ENCODE data around the gene OGN.

OGN gene

GRCh38 chr9:92385953-92386352, 18.4 kb downstream of the OGN start:
- peak; percentile 91 for DNase-seq (ENCODE audit: low read depth)
- TF ChIP-seq, protein P1, sequence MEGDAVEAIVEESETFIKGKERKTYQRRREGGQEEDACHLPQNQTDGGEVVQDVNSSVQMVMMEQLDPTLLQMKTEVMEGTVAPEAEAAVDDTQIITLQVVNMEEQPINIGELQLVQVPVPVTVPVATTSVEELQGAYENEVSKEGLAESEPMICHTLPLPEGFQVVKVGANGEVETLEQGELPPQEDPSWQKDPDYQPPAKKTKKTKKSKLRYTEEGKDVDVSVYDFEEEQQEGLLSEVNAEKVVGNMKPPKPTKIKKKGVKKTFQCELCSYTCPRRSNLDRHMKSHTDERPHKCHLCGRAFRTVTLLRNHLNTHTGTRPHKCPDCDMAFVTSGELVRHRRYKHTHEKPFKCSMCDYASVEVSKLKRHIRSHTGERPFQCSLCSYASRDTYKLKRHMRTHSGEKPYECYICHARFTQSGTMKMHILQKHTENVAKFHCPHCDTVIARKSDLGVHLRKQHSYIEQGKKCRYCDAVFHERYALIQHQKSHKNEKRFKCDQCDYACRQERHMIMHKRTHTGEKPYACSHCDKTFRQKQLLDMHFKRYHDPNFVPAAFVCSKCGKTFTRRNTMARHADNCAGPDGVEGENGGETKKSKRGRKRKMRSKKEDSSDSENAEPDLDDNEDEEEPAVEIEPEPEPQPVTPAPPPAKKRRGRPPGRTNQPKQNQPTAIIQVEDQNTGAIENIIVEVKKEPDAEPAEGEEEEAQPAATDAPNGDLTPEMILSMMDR (IDR thresholded peaks at IDR 0.05; ENCODE audit: insufficient read depth, low read depth, low read length, missing control alignments): no peak
- no peak overlapping the region for H3K4me3 ChIP-seq (ENCODE audit: low read length)

DNA sequence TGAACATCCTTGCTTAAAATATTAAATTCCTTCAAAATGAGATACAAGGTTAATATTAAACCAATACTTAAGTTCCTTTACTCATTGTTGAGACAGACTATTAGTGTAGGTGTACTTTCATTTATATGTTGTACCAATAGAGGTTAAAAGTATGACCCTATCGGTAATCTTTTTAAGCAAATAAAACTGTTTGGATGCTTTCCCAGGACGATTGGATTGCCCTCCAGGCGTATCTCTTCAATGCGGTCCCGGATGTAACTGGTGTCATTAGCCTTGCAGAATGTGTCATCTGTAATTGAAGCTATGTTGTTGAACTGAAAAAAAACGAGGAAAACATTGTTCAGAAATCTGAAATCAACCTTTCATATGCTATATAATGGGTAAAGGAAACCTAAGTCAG, 18.9 kb downstream of the OGN start:
- DNase-seq (ENCODE audit: low read depth): peak; percentile 29
- TF ChIP-seq, protein P1 (IDR thresholded peaks at IDR 0.05; ENCODE audit: insufficient read depth, low read depth, low read length, missing control alignments): no peak
- H3K4me3 ChIP-seq (ENCODE audit: low read length): no peak overlapping the region

DNA sequence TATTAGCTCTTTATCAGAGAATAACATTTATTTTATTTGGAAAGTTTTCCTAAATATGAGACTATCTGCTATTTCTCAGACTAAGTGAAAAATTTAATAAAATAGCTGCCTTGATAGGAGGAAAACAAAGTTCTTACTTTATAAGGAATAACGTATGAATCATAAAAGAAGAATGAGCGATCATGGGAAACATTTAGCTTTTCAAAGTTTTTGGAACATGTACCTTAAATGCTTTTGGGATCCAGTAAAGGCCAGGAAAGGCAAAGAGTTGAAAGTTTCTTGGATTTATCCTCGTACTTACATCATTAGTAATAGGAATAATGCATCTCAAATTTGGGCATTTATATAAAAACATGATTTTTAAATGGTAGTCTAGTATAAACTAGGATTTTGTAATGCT, 19.4 kb downstream of the OGN start:
- TF ChIP-seq, protein P1 (IDR thresholded peaks at IDR 0.05; ENCODE audit: insufficient read depth, low read depth, low read length, missing control alignments): no peak
- no peak for DNase-seq (ENCODE audit: low read depth)
- no peak overlapping the region for H3K4me3 ChIP-seq (ENCODE audit: low read length)

GRCh38 chr9:92384375-92384774, 20.0 kb downstream of the OGN start:
- peak; percentile 50 for DNase-seq (ENCODE audit: low read depth)
- TF ChIP-seq, protein P1 (IDR thresholded peaks at IDR 0.05; ENCODE audit: insufficient read depth, low read depth, low read length, missing control alignments): no peak
- H3K4me3 ChIP-seq (ENCODE audit: low read length): no peak overlapping the region

DNA sequence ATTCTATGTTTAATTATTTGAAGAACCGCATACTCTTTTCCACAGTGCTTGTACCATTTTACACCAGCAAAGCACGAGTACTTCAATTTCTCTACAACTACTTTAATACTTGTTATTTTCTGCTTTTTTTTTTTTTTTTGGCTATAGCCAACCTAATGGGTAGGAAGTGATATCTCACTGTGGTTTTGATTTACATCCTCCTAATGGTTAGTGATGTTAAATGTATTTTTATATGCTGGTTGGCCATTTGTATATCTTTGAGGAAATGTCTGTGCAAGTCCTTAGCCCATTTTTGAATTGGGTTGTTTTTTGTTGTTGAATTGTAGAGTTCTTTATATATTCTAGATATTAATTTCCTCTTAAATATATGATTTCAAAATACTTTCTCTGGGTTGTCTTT, 22.6 kb downstream of the OGN start:
- DNase-seq (ENCODE audit: low read depth): no peak
- H3K4me3 ChIP-seq (ENCODE audit: low read length): no peak overlapping the region
- TF ChIP-seq, protein P1 (IDR thresholded peaks at IDR 0.05; ENCODE audit: insufficient read depth, low read depth, low read length, missing control alignments): no peak

DNA sequence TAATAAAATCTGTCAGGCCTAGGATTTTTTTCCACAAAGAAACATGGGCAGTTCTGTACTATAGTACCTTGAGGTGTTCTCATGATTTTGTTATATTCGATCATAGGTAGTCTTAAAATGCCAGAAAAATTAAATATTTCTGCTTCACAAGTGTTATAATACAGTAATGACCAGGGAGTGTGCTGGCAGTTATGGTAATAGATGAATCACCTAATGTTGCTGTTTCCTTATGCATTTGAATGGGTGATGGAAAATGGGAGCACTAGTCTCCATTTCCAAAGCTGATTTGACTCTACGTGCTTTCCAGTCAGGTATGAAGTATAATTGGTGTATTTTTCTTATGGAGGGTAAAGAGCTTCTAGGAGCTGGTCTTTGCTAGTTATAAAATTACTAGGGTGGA, 23.8 kb downstream of the OGN start:
- DNase-seq (ENCODE audit: low read depth): peak; percentile 16
- TF ChIP-seq, protein P1 (IDR thresholded peaks at IDR 0.05; ENCODE audit: insufficient read depth, low read depth, low read length, missing control alignments): no peak
- H3K4me3 ChIP-seq (ENCODE audit: low read length): no peak overlapping the region

GRCh38 chr9:92378865-92379560, 25.4 kb downstream of the OGN start:
- DNase-seq (ENCODE audit: low read depth): peak; percentile 54
- no peak overlapping the region for H3K4me3 ChIP-seq (ENCODE audit: low read length)
- TF ChIP-seq, protein P1 (IDR thresholded peaks at IDR 0.05; ENCODE audit: insufficient read depth, low read depth, low read length, missing control alignments): no peak

Measured in epithelial cell of esophagus (primary cell).